ENCODE results near the gene MRPL39.

- TF ChIP-seq CTCF (IDR thresholded peaks at IDR 0.05 in 8 of 11, conservative IDR thresholded peaks at IDR 0.05 in 3 of 11): no peak
- TF ChIP-seq POLR2A (IDR thresholded peaks at IDR 0.05): no peak
These were observed 40.4 kb upstream of the MRPL39 start for GRCh38 chr21:25647647-25648046.
